ENCODE results near the gene PDZK1IP1. TPM values are rescaled to one million over a fixed set of nuclear protein-coding genes. Genes with fewer than 3 reads are reported as not detected.

Gene PDZK1IP1
- total RNA-seq, 6 experiments from 2014 or later: not detected

- Mint-ChIP-seq H3K27me3 (ENCODE audit: insufficient read depth) (peaks cover 7% of the 10 kb centered on the region; the same call in 1 of the 2 replicates), H3K4me3 (no peak overlapping the region), H3K4me1 (ENCODE audit: low read depth) (peaks cover 6% of the 10 kb centered on the region; the same call in 1 of the 2 replicates), H3K36me3 (ENCODE audit: low read depth) (no peaks in the 10 kb centered on the region), H3K9me3 (no peaks in the 10 kb centered on the region), H3K27ac (no peak overlapping the region)
- no peak for DNase-seq
- no peak for TF ChIP-seq CTCF (IDR thresholded peaks at IDR 0.05)
Measured at GRCh38 chr1:47213230-47213963, 23.6 kb upstream of the PDZK1IP1 start.

GRCh38 chr1:47212636-47213229 is 22.9 kb upstream of the PDZK1IP1 start:
- H3K27me3 Mint-ChIP-seq (ENCODE audit: insufficient read depth): peaks cover 7% of the 10 kb centered on the region; the same call in 1 of the 2 replicates
- DNase-seq: no peak
- no peaks in the 10 kb centered on the region for H3K9me3 Mint-ChIP-seq
- no peaks in the 10 kb centered on the region for H3K36me3 Mint-ChIP-seq (ENCODE audit: low read depth)
- H3K27ac Mint-ChIP-seq: no peak overlapping the region
- no peak overlapping the region for H3K4me3 Mint-ChIP-seq
- TF ChIP-seq CTCF (IDR thresholded peaks at IDR 0.05): no peak
- peaks cover 13% of the 10 kb centered on the region; the same call in 1 of the 2 replicates for H3K4me1 Mint-ChIP-seq (ENCODE audit: low read depth)

GRCh38 chr1:47211796-47212269 is 22.0 kb upstream of the PDZK1IP1 start:
- peaks cover 16% of the 10 kb centered on the region; the same call in 1 of the 2 replicates for H3K4me1 Mint-ChIP-seq (ENCODE audit: low read depth)
- peaks cover 4% of the 10 kb centered on the region; the same call in 1 of the 2 replicates for H3K27me3 Mint-ChIP-seq (ENCODE audit: insufficient read depth)
- no peaks in the 10 kb centered on the region for H3K9me3 Mint-ChIP-seq
- no peak for TF ChIP-seq CTCF (IDR thresholded peaks at IDR 0.05)
- H3K27ac Mint-ChIP-seq: no peak overlapping the region
- DNase-seq: no peak
- H3K4me3 Mint-ChIP-seq: no peak overlapping the region
- no peaks in the 10 kb centered on the region for H3K36me3 Mint-ChIP-seq (ENCODE audit: low read depth)

GRCh38 chr1:47210666-47211065 is 20.8 kb upstream of the PDZK1IP1 start:
- Mint-ChIP-seq H3K27me3 (ENCODE audit: insufficient read depth) (peaks cover 4% of the 10 kb centered on the region), H3K4me3 (no peak overlapping the region), H3K4me1 (ENCODE audit: low read depth) (peaks cover 16% of the 10 kb centered on the region; the same call in 1 of the 2 replicates), H3K27ac (no peak overlapping the region), H3K9me3 (no peaks in the 10 kb centered on the region), H3K36me3 (ENCODE audit: low read depth) (no peaks in the 10 kb centered on the region)
- TF ChIP-seq CTCF (IDR thresholded peaks at IDR 0.05): no peak
- DNase-seq: no peak

GRCh38 chr1:47209725-47210325 is 20.0 kb upstream of the PDZK1IP1 start:
- Mint-ChIP-seq H3K27ac (no peak overlapping the region), H3K4me1 (ENCODE audit: low read depth) (peaks cover 16% of the 10 kb centered on the region; the same call in 1 of the 2 replicates), H3K4me3 (no peak overlapping the region), H3K36me3 (ENCODE audit: low read depth) (no peaks in the 10 kb centered on the region), H3K27me3 (ENCODE audit: insufficient read depth) (peaks cover 4% of the 10 kb centered on the region), H3K9me3 (no peaks in the 10 kb centered on the region)
- no peak for DNase-seq
- no peak for TF ChIP-seq CTCF (IDR thresholded peaks at IDR 0.05)

Data from HFFc6 (cell line).